HG03135 (cell line): ENCODE measurements around the gene MAP6.

Source experiments
- ATAC-seq: cut with Tn5 transposase; IDR thresholded peaks from one replicate; pipeline ENCODE4 v1.9.1; 2021; ENCODE audit warnings: mild to moderate bottlenecking, moderate library complexity; ENCODE audit not compliant: unreplicated experiment

Gene MAP6

GRCh38 chr11:75571625-75572024 is 97.2 kb downstream of the MAP6 start:
- ATAC-seq: no peak

- ATAC-seq: no peak
Observed at GRCh38 chr11:75570559-75571139, 98.2 kb downstream of the MAP6 start.

DNA sequence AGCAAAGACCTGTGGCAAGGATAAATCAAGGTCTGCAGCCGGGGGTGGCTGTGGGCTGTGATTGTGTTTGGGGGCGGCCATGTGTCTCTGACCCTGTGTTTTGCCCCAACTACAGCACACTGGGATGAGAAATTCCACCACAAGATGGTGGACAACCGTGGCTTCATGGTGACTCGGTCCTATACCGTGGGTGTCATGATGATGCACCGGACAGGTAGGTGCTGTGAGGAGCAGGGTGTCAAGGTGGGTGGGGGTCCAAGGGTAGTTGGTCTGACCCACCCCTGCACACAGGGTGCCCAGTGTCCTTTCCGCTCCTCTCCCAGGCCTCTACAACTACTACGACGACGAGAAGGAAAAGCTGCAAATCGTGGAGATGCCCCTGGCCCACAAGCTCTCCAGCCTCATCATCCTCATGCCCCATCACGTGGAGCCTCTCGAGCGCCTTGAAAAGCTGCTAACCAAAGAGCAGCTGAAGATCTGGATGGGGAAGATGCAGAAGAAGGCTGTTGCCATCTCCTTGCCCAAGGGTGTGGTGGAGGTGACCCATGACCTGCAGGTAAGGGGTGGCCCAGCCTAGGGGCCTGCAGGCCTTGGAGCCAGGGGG is 100.1 kb downstream of the MAP6 start:
- no peak for ATAC-seq

- ATAC-seq: no peak
Observed at GRCh38 chr11:75567971-75568370, 100.9 kb downstream of the MAP6 start.

- no peak for ATAC-seq
Observed at GRCh38 chr11:75566763-75567279, 102.0 kb downstream of the MAP6 start.

GRCh38 chr11:75565916-75566762 is 102.7 kb downstream of the MAP6 start:
- ATAC-seq: no peak

DNA sequence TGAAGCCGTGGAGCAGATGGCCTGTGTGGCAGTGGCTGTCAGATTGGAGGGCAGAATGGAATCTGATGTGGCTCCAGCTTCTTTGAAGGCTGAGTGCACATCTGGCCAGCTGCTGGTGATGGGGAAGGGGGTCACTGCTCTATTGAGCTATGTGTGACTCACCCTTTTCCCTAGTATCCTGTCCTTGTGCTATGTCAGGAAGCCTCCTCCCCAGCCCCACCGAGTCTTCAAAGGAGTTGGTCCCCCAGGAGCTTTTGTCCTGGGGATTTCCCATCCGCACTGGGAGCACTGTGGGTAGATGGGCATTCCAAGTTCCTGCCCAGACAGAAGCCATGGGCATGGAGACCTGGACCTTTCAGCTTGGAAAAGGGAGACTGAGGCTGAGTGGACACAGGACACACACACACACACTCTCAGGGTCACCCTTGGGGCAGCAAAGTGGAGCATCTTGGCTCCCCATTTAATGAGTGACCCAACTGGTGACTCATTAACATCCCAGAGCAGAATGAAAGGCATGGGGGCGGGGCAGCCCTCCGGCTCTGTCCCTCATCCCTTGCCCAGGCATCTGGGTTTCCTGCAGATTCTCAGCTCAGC is 103.5 kb downstream of the MAP6 start:
- ATAC-seq: no peak

DNA sequence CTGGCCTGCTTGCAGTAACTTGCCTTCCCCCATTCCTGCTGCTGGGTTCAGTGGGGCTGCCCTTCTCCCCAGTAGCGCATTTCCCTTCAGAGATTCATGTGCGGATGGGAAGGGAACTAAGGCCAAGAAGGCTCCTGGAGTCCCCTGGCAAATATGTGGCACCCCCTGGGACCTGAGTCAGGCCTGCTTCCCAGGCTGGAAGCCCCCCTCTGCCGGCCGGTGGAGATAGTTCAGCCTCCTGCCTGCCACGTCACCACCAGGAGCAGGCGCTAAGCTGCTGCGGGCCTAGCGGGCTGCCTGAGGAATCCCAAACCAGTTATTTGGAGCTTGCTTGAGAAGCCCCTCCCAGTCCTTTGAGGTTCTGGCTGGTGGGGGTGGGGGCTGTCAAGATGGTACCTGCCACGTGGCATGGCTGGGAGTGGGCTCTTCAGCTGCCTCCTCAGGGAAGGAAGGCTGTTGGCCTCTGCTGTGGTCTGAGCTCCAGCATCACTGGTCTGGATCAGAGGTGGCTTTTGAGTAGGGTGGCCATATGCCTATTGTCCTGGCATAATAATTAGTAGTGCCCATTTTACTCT is 104.8 kb downstream of the MAP6 start:
- ATAC-seq: no peak

- no peak for ATAC-seq
Observed at GRCh38 chr11:75563501-75563977, 105.3 kb downstream of the MAP6 start.

DNA sequence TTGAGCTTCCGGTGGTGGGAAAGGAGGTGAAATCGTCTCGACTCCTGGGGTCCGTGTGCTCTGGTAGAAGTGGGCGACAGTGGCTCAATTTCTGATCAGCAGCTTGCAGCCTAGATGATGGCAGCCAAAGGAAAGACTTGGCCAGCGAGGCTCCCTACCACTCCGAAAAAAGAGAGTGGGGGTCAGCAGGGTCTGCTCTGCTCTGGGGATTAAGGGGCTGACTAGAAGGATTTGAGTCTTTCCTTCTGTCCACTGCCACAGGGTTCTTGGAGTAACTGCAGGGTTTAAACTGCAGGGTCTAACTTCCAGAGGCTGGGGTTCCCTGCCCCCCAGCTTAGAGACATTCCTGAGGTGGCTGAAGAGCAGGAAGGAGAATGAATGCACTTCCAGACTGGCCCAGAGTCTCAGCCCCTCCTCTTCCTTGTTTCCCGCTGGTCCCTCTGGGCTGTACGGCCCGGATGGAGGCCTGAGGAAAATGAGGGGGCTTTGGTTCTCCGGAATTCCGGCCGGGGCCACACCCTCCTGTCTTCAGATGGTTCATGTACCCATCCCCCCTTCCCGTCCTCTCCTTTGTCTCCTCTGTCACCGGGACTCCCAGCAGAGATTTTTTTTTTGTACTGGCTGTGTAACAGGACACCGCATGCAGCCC is 105.9 kb downstream of the MAP6 start:
- no peak for ATAC-seq

DNA sequence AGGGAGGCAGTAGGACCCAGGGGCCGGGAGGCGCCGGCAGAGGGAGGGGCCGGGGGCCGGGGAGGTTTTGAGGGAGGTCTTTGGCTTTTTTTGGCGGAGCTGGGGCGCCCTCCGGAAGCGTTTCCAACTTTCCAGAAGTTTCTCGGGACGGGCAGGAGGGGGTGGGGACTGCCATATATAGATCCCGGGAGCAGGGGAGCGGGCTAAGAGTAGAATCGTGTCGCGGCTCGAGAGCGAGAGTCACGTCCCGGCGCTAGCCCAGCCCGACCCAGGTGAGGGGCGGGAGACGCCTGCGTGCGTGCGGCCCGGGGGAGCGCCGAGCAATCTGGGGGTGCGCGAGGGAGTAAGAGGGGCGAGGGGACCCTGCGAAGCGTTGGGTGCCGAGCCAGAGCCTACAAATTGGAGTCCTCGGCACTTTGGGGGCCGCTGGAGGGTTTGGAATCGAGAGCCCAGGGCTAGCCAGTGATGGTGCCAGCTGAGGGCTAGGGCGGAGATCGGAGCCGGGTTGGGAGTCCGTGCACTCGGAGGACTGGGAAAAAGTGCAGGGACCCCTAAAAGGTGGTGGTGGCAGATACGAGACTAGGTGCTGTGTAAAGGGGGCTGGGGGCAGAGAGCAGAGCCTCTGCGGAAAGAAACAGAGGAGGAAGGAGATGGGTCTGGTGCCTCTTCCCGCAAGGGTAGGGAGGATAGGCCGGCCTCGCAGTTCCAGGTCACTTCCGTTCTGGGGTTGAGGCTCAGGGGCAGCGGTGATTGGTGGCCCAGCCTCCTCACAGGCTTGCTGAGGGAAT is 106.6 kb downstream of the MAP6 start, which contains the start of gene SERPINH1:
TSS of gene SERPINH1 (plus strand) at position 206 of the 788 bp plus-strand sequence. CDS start 4,097 bp downstream, outside the sequence.
- peak; percentile 72 for ATAC-seq

- no peak for ATAC-seq
Observed at GRCh38 chr11:75561426-75562047, 107.3 kb downstream of the MAP6 start.

DNA sequence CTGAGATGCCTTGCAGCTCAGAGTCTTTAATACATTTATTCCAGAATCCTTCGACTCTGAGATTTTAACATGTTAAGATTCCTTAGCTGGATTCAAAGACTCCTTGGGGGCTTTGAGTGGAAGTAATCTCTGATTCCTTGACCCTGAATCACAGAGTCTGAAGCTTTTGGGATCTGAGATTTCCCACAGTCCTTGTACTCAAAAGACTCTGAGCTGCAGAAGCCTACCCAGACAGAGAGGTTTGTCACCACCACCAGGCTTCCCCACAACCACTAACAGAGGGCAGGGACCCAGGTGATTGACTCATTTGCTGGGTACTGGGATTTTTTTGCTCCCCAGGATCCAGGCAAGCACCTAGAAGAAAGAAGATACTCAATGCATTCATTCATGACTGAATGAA is 108.2 kb downstream of the MAP6 start:
- ATAC-seq: no peak

- no peak for ATAC-seq
Observed at GRCh38 chr11:75558939-75559843, 109.6 kb downstream of the MAP6 start.

GRCh38 chr11:75557666-75558494 is 111.0 kb downstream of the MAP6 start:
- ATAC-seq: no peak

DNA sequence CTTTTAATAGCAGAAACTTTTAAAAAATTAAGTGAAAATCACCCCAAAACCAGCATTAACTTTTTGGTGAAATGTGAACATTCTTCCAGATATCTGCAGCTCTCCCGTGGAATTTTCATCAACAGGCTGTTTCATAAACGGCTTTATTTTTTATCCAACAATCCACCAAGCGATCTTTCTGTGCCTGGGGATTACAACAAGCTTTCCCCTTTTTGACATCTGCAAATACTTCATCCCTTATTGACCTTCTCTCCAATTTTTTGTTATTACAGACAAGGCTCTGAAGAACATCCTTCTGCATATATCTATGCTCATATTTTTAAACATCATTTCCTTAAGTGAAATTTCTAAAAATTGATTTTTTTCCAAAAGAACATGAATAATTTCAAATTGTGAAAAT is 112.6 kb downstream of the MAP6 start:
- no peak for ATAC-seq
